GM19238 (cell line): Measurements from ENCODE around the gene SOX5.
"Not testable (repeated sequence)": the region's sequence is repeated elsewhere in the genome, so short reads cannot be mapped to it uniquely, and the experiment has no call there.

Source experiments
- DNase-seq: peaks from one replicate; pipeline ENCODE4 v3.0.0; 2011; ENCODE audit warnings: low spot score; ENCODE audit not compliant: insufficient read length

Gene SOX5

GRCh38 chr12:23757541-23757962 is 191.9 kb downstream of the SOX5 start:
- no peak for DNase-seq

GRCh38 chr12:23756416-23756815 is 193.1 kb downstream of the SOX5 start:
- DNase-seq: no peak

- no peak for DNase-seq
Observed at GRCh38 chr12:23753628-23754365, 195.7 kb downstream of the SOX5 start.

- no peak for DNase-seq
Observed at GRCh38 chr12:23752245-23752644, 197.2 kb downstream of the SOX5 start.

- DNase-seq: no peak
Observed at GRCh38 chr12:23751641-23752040, 197.8 kb downstream of the SOX5 start.

GRCh38 chr12:23750923-23751322 is 198.5 kb downstream of the SOX5 start:
- no peak for DNase-seq

- no peak for DNase-seq
Observed at GRCh38 chr12:23744696-23745095, 204.8 kb downstream of the SOX5 start.

GRCh38 chr12:23742574-23742973 is 206.9 kb downstream of the SOX5 start:
- DNase-seq: no peak

- DNase-seq: no peak
Observed at GRCh38 chr12:23731493-23731892, 218.0 kb downstream of the SOX5 start.

GRCh38 chr12:23731035-23731434 is 218.4 kb downstream of the SOX5 start:
- no peak for DNase-seq

- no peak for DNase-seq
Observed at GRCh38 chr12:23729359-23729758, 220.1 kb downstream of the SOX5 start.

GRCh38 chr12:23726646-23727045 is 222.8 kb downstream of the SOX5 start:
- DNase-seq: no peak

- no peak for DNase-seq
Observed at GRCh38 chr12:23722655-23723054, 226.8 kb downstream of the SOX5 start.

- DNase-seq: no peak
Observed at GRCh38 chr12:23721268-23721667, 228.2 kb downstream of the SOX5 start.

- no peak for DNase-seq
Observed at GRCh38 chr12:23719493-23719892, 230.0 kb downstream of the SOX5 start.

- DNase-seq: not testable (repeated sequence)
Observed at GRCh38 chr12:23710361-23710760, 239.1 kb downstream of the SOX5 start.

- DNase-seq: no peak
Observed at GRCh38 chr12:23708185-23708837, 241.2 kb downstream of the SOX5 start.

- no peak for DNase-seq
Observed at GRCh38 chr12:23707270-23707669, 242.2 kb downstream of the SOX5 start.

- no peak for DNase-seq
Observed at GRCh38 chr12:23704992-23705943, 244.2 kb downstream of the SOX5 start.

GRCh38 chr12:23703051-23703450 is 246.4 kb downstream of the SOX5 start:
- no peak for DNase-seq

- DNase-seq: no peak
Observed at GRCh38 chr12:23699031-23699430, 250.4 kb downstream of the SOX5 start.

- no peak for DNase-seq
Observed at GRCh38 chr12:23694920-23695319, 254.6 kb downstream of the SOX5 start.
